HG02981 (cell line): ENCODE measurements around the gene BBS7.

ENCODE experiments used
- ATAC-seq: cut with Tn5 transposase; IDR thresholded peaks from one replicate; pipeline ENCODE4 v1.9.1; 2021; ENCODE audit warnings: mild to moderate bottlenecking, moderate library complexity; ENCODE audit not compliant: unreplicated experiment

The BBS7 gene, protein sequence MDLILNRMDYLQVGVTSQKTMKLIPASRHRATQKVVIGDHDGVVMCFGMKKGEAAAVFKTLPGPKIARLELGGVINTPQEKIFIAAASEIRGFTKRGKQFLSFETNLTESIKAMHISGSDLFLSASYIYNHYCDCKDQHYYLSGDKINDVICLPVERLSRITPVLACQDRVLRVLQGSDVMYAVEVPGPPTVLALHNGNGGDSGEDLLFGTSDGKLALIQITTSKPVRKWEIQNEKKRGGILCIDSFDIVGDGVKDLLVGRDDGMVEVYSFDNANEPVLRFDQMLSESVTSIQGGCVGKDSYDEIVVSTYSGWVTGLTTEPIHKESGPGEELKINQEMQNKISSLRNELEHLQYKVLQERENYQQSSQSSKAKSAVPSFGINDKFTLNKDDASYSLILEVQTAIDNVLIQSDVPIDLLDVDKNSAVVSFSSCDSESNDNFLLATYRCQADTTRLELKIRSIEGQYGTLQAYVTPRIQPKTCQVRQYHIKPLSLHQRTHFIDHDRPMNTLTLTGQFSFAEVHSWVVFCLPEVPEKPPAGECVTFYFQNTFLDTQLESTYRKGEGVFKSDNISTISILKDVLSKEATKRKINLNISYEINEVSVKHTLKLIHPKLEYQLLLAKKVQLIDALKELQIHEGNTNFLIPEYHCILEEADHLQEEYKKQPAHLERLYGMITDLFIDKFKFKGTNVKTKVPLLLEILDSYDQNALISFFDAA

DNA sequence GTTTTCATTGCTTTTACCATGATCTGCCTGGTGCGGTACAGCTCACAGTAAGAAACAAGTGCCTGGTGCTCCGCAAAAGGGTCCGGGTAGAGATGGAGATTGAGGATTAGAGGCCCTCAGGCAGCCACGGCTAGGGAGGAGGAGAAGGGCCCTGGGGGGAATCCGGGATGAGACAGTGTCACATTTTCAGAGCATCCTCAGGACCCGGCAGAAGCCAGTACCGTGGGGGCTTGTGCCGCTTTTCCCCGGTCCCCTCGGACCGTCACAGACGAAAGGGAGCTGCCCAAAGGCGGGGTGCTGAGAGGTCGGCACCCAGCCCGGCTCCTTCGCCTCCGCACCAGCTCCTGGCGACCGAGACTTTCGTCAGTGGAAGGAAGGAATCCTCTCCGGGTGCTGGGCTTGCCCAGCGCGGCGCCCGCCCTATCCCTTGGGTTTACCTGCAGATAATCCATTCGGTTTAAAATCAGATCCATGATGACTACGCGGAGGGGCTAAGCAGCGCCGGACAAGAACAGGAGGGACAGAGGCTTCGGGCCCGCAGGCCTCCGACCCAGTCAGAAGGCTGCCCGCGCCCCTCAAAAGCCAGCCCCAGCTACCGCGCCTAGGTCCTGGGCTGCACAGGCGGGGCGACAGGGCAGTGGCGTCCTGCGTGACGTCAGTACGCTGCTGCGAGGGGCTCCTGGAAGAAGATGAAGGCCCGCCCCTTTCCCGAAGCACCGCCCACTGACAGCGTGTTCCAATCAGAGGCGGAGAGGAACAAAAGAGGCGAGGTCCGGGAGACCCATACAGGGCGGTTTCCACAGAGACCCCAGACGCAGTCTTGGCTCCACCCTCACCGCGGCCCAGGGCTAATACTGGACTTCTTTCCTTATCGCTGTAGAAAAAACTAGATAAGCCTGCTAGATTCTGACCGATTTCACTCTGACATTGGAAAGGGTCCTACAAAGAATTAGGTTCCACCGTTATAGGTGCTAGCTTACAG lies at the start of gene BBS7:
Gene BBS7 (minus strand): TSS at position 634 of the 982 bp plus-strand sequence. CDS start 161 bp downstream, at position 473.
- ATAC-seq = peak; percentile 99

DNA sequence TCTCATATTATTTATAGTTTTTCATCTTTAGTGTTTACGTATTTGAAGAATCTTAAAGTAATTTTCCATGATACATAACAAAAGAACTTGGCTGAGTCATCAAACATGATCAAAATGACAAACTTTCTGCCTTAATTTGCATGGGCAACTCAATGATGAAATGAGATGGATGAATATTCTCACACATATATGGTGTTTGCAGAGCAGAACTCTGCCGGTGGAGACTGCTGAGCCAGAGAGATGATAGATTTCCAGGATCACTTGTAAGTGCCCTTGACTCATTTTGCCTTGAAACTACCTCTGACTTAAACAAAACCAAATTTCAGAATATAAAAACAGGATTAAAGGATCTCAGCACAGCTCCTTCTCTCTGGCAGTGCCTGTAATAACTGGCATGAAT lies 43.4 kb upstream of the BBS7 start:
- no peak for ATAC-seq

DNA sequence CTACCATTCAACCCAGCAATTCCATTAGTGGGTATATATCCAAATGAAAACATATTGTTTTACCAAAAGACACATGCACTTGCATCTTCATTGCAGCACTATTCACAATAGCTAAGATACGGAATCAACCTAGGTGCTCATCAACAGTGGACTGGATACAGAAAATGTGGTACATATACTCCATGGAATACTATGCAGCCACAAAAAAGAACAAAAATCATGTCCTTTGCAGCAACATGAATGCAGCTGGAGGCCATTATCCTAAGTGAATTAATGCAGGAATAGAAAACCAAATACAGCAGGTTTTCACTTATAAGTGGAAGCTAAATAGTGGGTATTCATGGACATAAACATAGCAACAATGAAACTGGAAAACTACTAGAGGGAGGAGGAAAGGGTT lies 38.1 kb upstream of the BBS7 start:
- no peak for ATAC-seq

- peak; percentile 91 for ATAC-seq
These were observed 30.1 kb upstream of the BBS7 start for GRCh38 chr4:121900132-121900983.

DNA sequence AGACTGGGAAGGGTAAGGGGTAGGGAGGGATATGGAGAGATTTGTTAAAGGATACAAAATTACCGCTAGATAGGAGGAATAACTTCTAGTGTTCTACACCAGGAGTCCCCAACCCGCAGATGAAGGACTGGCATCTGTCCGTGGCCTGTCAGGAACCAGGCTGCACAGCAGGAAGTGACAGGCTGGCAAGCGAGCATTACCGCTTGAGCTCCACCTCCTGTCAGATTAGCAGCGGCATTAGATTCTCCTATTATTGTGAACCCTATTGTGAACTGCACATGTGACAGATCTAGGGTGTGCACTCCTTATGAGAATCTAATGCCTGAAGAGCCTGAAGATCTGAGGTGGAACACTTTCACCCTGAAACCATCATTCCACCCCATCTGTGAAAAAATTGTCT lies 27.9 kb upstream of the BBS7 start:
- no peak for ATAC-seq

GRCh38 chr4:121888134-121888533 lies 17.9 kb upstream of the BBS7 start:
- no peak for ATAC-seq

- ATAC-seq = no peak
These were observed 14.8 kb upstream of the BBS7 start for GRCh38 chr4:121885115-121885514.

GRCh38 chr4:121881158-121881557 lies 10.9 kb upstream of the BBS7 start:
- ATAC-seq = no peak

DNA sequence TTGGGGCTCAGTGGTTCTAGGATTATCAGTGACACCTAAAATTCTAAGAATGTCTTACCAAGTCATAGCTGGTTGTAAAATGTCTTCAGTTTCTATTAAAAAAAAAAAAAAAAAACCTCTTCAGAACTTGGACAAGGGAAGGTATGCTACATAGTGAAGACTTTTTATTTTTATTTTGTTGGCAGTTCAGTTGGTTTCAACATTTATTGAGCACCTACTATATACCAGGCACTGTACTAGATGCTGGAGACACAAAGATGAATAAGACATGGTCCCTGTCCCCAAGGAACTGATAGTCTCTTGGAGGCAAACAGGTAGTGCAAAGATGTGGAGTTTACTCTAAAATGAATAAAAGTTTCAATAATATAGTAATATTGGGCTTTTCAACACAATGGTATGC lies 8.9 kb upstream of the BBS7 start:
- no peak for ATAC-seq

GRCh38 chr4:121877041-121877773 lies 6.9 kb upstream of the BBS7 start:
- ATAC-seq = no peak

GRCh38 chr4:121876070-121876469 lies 5.8 kb upstream of the BBS7 start:
- ATAC-seq = no peak

DNA sequence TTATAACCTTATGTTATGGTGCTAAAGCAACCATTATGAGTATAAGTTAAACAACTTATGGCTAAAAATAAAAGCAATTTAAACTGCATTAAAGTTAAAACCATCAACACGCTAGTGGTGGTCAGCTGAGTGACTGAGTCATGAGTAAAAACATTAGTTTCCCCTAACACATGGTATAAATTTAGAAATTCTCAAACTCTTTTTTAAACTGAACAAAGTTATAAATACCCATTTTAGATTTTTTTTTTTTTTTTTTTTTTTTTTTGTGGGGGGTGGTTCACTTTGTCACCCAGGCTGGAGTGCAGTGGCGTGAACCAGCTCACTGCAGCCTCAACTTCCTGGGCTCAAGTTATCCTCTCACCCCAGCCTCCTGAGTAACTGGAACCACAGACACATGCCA lies 5.4 kb upstream of the BBS7 start:
- ATAC-seq = no peak

DNA sequence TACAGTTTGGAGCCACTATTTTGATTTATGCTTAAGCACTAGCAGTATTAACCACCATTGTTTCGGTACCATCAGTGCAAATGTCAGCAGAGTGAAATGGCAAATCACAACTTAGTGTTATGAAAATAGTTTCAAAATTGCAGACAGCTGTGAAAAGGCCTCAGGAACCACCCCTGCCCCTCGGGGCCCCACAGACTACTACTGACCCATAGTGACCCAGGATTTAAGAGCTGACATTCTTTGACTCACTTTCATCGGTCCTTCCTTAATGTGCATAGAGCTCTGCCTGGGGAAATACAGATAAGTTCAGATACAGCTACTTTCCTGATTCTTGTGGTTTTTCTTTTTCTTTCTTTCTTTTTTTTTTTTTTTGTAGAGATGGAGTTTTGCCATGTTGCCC lies 3.3 kb upstream of the BBS7 start:
- no peak for ATAC-seq

GRCh38 chr4:121863799-121864198 lies 6.5 kb downstream of the BBS7 start:
- no peak for ATAC-seq

GRCh38 chr4:121861426-121861825 lies 8.8 kb downstream of the BBS7 start:
- no peak for ATAC-seq

- ATAC-seq = no peak
These were observed 10.2 kb downstream of the BBS7 start for GRCh38 chr4:121860121-121860520.

GRCh38 chr4:121851354-121851753 lies 18.9 kb downstream of the BBS7 start:
- no peak for ATAC-seq

DNA sequence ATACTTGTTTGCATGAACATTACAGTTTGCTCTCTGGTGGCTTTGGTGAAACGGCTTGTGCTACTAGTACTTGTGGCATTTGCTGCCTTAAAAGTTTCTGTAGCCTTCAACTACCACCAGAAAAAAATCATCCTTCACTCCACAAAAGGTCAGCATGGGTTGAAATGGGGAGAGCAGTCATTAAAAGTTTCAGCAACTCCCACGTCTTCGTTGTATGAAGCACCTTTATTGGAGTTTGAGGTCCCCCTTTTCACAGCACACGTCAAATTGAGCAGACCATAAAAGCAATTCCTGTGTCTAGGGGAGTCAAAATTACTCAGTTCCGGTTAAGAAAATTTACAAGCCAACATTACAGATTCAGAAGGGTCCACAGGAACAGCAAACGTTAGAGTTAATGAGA lies 23.6 kb downstream of the BBS7 start:
- no peak for ATAC-seq

DNA sequence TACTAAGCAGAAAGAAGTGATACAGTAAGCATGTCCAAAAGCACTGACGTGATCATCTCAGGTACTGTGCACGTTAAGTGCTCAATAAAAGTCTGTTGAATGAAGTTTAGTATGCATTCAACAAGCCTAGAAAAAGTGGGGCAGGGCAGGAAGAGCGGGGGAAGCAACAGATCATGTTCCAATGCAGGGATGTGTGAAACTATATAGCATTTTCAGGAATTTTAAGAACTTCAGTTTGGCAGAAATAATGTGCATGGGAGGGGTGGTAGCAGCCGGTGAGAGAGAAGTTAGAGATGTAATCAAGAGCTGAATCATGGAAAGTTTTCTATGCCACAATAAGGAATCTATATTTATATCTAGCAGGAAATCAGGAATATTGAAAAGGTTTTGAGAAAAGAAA lies 27.4 kb downstream of the BBS7 start:
- no peak for ATAC-seq

- no peak for ATAC-seq
These were observed 32.1 kb downstream of the BBS7 start for GRCh38 chr4:121838136-121838535.
